GM21528 (cell line): ENCODE results near the gene SMPD2.

ENCODE experiments used
- ATAC-seq: cut with Tn5 transposase; IDR thresholded peaks from one replicate; pipeline ENCODE4 v1.9.1; 2021; ENCODE audit warnings: mild to moderate bottlenecking, moderate library complexity; ENCODE audit not compliant: unreplicated experiment, low FRiP score

The SMPD2 gene

GRCh38 chr6:109482905-109483734 is 42.6 kb downstream of the SMPD2 start, which contains the start of gene ZBTB24:
Gene ZBTB24, minus strand, starts transcription at chr6:109483219. Its CDS starts 1,193 bp downstream, at chr6:109482026.
- peak; percentile 84 for ATAC-seq

- ATAC-seq = peak; percentile 3
These were observed 43.2 kb downstream of the SMPD2 start for GRCh38 chr6:109483735-109484057.

DNA sequence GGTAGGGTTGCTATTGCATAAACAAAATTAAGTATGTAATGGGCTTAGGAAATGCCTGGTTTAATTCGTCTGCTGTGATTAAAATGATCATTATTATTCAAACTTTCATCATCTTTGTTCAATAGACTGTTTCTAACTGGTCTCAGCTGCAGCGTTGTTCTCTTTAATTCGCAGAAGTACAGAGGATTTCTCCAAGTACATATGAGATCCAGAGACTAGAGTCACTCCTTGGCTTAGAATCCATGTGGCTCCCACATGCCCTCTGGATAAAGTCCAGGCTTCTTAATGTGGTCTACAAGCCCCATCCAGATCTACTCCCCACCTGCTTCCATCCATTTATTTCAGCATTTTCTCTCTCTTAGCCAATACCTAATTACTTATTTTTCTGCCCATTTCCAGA is 43.6 kb downstream of the SMPD2 start:
- ATAC-seq = no peak

- no peak for ATAC-seq
These were observed 44.9 kb downstream of the SMPD2 start for GRCh38 chr6:109485266-109485935.

GRCh38 chr6:109486068-109486467 is 45.5 kb downstream of the SMPD2 start:
- ATAC-seq = no peak

GRCh38 chr6:109488001-109488400 is 47.5 kb downstream of the SMPD2 start:
- no peak for ATAC-seq

DNA sequence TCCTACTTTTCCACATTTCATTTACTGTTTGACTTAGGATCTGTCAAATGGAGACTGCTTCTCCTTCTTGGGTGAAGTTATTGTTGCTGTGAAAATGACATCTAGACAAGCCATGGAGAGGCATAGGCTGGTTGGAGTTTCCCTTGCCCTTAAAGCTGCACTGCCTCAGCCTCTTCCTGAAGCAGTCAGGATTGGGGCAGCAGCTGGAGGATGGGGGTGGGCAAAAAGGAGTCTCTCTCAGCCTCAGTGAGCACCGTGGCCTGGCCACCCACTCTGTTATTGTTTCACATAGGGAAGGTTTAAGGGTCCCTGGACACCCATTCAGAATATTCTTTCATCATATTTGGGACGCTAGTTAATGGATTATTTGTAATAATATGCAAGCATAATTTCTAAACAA is 50.2 kb downstream of the SMPD2 start:
- ATAC-seq = no peak

DNA sequence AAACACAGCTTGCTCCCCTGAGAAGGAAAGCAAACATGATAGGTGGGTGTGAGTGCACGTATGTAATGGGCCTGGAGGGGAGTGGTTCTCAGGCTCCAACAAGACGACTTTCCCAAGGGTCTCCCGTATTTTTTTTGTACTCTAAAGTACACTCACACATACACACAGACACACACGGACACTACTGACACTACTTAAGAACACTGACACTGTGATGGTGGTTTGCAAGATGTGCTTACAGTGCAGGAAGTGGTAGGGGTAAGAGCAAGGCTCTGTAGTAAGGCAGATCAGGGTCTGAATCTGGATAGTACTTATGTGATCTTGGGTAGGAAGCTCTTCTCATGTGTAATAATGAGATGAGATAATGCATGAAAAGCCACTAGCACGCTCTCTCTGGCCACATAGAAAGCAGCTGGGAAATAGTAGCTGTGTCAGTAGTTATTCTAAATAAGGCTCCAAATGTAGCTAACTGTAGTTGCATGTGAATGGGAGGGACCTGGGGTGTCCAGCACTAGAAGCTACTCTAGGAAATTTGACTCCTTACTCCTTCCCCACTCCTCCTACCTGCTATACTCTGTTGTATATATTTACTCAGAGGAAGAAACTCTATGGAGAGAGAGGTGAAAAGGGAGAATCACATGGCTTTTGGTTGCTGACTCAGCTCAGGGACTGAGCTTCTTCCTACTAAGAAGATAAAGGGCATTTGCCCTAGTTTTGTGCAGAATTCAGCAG is 50.8 kb downstream of the SMPD2 start:
- no peak for ATAC-seq
